Measurements from ENCODE around the gene TRAPPC2. TPM values are rescaled to one million over a fixed set of nuclear protein-coding genes. Genes with fewer than 3 reads are reported as not detected.

TRAPPC2 gene
- total RNA-seq, 1 experiment from 2014 or later: 11.9 TPM

- Histone ChIP-seq H4K20me1 (ENCODE audit: insufficient read depth) (0 out of 2 replicates have a peak, but pooled peaks cover 4% of the 10 kb centered on the region), H2AFZ (ENCODE audit: low read depth, low read length, poor library complexity, severe bottlenecking) (no peak overlapping the region), H3K9ac (ENCODE audit: low read length) (no peak overlapping the region), H3K27me3 (ENCODE audit: insufficient read depth, low read length) (no peaks in the 10 kb centered on the region), H3K9me3 (ENCODE audit: control insufficient read depth in 1 of 2, insufficient read depth in 1 of 2, low read depth in 1 of 2, low read length in 2 of 2) (no peaks in the 10 kb centered on the region), H3K4me1 (ENCODE audit: control insufficient read depth in 1 of 2, insufficient read depth in 2 of 2, low read length in 2 of 2) (peaks cover 35 to 45% of the 10 kb centered on the region in 2 experiments), H3K4me3 (replicated peaks in 1 of 2; ENCODE audit: low read depth in 1 of 2, low read length in 2 of 2) (no peak overlapping the region), H3K4me2 (ENCODE audit: low read length) (no peak overlapping the region), H3K9me2 (ENCODE audit: insufficient read depth) (no peaks in the 10 kb centered on the region), H3K79me2 (ENCODE audit: insufficient read depth, low read length) (peaks cover 97% of the 10 kb centered on the region), H3K36me3 (ENCODE audit: control insufficient read depth in 1 of 2, insufficient read depth in 2 of 2, low read length in 2 of 2) (no peaks in the 10 kb centered on the region), H3K27ac (ENCODE audit: low read depth, low read length) (no peak overlapping the region)
- TF ChIP-seq SP1 (IDR thresholded peaks at IDR 0.05; ENCODE audit: low read depth) (no peak), ZFX (IDR thresholded peaks at IDR 0.05) (no peak), RAD21 (IDR thresholded peaks at IDR 0.05; ENCODE audit: low read depth) (no peak), EZH2 (IDR thresholded peaks at IDR 0.05) (no peak), POLR2A (IDR thresholded peaks at IDR 0.05; ENCODE audit: borderline replicate concordance, extremely low read depth, insufficient read depth, insufficient read length) (no peak), CTCF (IDR thresholded peaks at IDR 0.05 in 2 of 3, conservative IDR thresholded peaks at IDR 0.05 in 1 of 3; ENCODE audit: borderline replicate concordance in 1 of 3, insufficient read depth in 1 of 3, low read depth in 2 of 3, low read length in 2 of 3) (no peak), ATF3 (IDR thresholded peaks at IDR 0.05) (no peak), FOSL1 (IDR thresholded peaks at IDR 0.05; ENCODE audit: low read depth) (no peak)
- ATAC-seq (no peak), DNase-seq (ENCODE audit: low read depth, low spot score) (no peak)
- ChIA-PET RAD21 (ENCODE audit: low non-redundant PET in 1 of 2, low total read pairs in 2 of 2, uncharacterized antibody in 2 of 2, unreplicated experiment in 2 of 2) (no interaction called here), CTCF (no interaction called here), POLR2A (no interaction called here)
- no TSS peak for BruUV-seq (replicated peaks)
- intact Hi-C loops (cut with micrococcal nuclease): no loop called here
Observed at GRCh38 chrX:13695601-13696115, 38.8 kb downstream of the TRAPPC2 start.

GRCh38 chrX:13694983-13695382 lies 39.4 kb downstream of the TRAPPC2 start:
- Histone ChIP-seq H3K79me2 (ENCODE audit: insufficient read depth, low read length) (peaks cover 97% of the 10 kb centered on the region), H3K27ac (ENCODE audit: low read depth, low read length) (no peak overlapping the region), H3K4me3 (replicated peaks in 1 of 2; ENCODE audit: low read depth in 1 of 2, low read length in 2 of 2) (no peak overlapping the region), H3K27me3 (ENCODE audit: insufficient read depth, low read length) (no peaks in the 10 kb centered on the region), H3K9me3 (ENCODE audit: control insufficient read depth in 1 of 2, insufficient read depth in 1 of 2, low read depth in 1 of 2, low read length in 2 of 2) (no peaks in the 10 kb centered on the region), H3K4me1 (ENCODE audit: control insufficient read depth in 1 of 2, insufficient read depth in 2 of 2, low read length in 2 of 2) (peaks cover 40 to 52% of the 10 kb centered on the region in 2 experiments), H3K4me2 (ENCODE audit: low read length) (no peak overlapping the region), H4K20me1 (ENCODE audit: insufficient read depth) (0 out of 2 replicates have a peak, but pooled peaks cover 4% of the 10 kb centered on the region), H3K36me3 (ENCODE audit: control insufficient read depth in 1 of 2, insufficient read depth in 2 of 2, low read length in 2 of 2) (no peaks in the 10 kb centered on the region), H3K9me2 (ENCODE audit: insufficient read depth) (no peaks in the 10 kb centered on the region), H2AFZ (ENCODE audit: low read depth, low read length, poor library complexity, severe bottlenecking) (no peak overlapping the region), H3K9ac (ENCODE audit: low read length) (no peak overlapping the region)
- intact Hi-C loops (cut with micrococcal nuclease): loop anchor here (5.0 kb wide), 1 partner anchor 37 kb away; the partner anchor contains the start of genes OFD1 and TRAPPC2
- TF ChIP-seq TCF7L2 (IDR thresholded peaks at IDR 0.05; ENCODE audit: borderline replicate concordance, extremely low read depth, insufficient read depth, insufficient read length) (no peak), EGR1 (IDR thresholded peaks at IDR 0.05; ENCODE audit: low read depth) (no peak), SRF (IDR thresholded peaks at IDR 0.05; ENCODE audit: low read depth) (no peak), POLR2A (IDR thresholded peaks at IDR 0.05; ENCODE audit: borderline replicate concordance, extremely low read depth, insufficient read depth, insufficient read length) (no peak), CBX3 (IDR thresholded peaks at IDR 0.05; ENCODE audit: low read depth) (no peak), EZH2 (IDR thresholded peaks at IDR 0.05) (no peak), ZNF274 (IDR thresholded peaks at IDR 0.05; ENCODE audit: low read depth, low read length) (no peak), ZBTB33 (IDR thresholded peaks at IDR 0.05; ENCODE audit: extremely low read depth, insufficient replicate concordance, low read length) (no peak), FOSL1 (IDR thresholded peaks at IDR 0.05; ENCODE audit: low read depth) (no peak)
- ATAC-seq (no peak), DNase-seq (ENCODE audit: low read depth, low spot score) (no peak)
- BruUV-seq (replicated peaks): no TSS peak
- ChIA-PET RAD21 (ENCODE audit: low non-redundant PET in 1 of 2, low total read pairs in 2 of 2, uncharacterized antibody in 2 of 2, unreplicated experiment in 2 of 2) (no interaction called here), CTCF (no interaction called here), POLR2A (no interaction called here)
